ENCODE data around the gene RBMS1.

RBMS1 gene

DNA sequence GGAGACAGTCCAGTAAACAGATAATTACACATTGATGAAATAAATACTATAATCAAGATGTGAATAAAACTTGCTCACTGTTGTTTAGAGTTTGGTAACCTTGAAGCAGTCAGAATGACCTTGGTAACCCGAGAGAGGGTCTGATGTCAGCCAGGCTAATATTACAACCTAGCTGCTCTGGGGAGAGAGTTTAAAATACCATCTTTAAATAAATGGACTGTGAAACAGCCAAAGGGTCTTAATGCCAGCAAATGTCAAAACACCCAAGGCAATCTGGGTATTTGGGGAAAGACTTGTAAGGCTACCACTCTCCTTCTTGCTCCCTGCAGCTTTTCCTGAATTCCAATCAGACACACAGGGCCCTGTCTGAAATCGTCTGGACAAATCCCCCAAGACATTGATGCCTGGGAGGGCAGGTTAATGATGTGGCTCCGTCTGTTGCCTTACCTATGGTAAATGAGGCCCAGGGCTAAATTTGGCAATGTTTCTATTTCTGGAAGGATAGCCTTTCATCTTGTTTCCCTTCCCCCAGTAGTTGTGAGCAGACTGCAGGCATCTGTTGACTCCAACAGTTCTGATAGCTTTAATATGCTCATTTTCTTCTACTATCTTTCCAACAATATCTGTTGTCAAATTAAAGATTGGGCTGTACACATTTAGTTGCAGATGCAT lies 250.6 kb downstream of the RBMS1 start:
- DNase-seq, result no peak

DNA sequence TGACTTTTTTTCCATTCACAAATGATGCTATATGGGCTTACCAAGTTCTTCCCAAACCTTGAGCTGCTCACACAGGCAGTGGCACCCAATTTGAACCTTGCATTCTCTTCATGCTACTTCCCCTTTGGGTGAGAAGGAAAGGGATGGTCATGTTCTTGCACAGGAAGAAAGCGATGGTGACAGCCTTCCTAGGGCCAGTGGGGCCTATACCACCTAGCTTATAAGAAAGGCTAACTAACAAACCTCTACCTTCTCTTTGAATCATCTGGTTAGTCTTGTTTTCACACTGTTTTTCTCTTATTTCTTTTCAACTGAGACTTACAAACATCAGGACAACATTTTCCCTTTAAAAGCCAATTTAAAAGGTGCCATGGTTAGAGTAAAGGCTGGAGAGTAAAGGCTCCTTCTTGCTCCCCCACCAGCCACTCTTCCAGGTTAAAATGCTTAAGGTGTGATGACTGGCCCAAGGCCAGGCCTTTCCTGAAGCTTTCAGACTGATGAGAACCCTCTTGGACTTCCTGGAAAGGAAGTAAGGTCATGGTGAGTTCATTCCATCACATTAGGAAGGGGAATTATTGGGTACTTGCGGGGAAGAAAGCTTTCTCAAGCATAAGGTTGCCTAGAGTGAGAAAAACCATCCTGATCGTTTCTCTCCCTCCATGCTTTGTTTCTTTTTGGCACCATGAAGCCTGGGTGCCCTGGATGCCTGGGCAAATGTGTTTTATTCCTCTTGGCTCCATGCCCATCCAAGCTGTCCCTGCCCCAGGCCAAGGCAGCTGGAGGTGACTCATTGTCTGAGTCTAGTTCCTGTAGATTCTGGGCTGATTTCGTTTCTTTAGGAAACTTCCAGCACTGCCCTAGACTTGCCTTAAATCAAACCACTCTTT lies 252.1 kb downstream of the RBMS1 start:
- DNase-seq, result no peak

DNA sequence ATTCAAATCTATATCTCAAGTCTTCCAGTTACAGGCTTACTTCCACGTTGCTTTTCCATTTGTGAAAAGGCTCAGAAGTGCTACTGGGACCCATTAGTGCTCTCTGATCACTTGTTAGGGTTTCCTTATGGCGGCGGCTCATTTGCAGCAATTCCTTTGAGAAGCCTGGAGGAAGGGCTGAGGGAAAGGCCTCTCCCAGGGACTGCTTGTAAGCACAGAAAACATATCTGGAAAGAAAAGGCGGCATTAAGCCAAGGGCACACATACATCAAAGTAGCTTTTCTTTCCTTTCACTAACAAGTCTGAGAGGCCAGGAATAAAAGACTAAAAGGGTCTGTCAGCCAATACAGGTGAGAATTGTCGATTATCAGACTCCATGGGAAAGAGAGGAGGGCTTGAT lies 254.2 kb downstream of the RBMS1 start:
- DNase-seq, result no peak

DNA sequence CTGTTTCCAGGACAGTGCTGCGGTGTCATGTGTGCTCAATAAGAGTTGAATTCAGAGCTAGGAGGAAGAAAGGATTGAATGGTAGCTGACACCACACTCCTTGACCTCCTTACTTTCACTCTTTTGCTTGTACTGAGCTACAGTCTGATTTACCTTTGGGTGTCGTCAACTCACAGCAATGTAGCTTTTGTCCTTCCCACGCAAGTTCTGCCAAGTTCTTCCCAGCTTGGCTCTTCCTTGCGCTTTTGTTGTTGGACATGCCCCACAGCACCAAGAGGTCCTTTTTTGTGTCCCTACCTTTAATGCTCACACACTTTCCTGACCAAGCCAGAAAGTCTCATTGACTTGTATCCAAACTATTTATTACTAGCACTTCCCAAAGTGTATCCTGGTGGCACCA lies 255.2 kb downstream of the RBMS1 start:
- no peak for DNase-seq

DNA sequence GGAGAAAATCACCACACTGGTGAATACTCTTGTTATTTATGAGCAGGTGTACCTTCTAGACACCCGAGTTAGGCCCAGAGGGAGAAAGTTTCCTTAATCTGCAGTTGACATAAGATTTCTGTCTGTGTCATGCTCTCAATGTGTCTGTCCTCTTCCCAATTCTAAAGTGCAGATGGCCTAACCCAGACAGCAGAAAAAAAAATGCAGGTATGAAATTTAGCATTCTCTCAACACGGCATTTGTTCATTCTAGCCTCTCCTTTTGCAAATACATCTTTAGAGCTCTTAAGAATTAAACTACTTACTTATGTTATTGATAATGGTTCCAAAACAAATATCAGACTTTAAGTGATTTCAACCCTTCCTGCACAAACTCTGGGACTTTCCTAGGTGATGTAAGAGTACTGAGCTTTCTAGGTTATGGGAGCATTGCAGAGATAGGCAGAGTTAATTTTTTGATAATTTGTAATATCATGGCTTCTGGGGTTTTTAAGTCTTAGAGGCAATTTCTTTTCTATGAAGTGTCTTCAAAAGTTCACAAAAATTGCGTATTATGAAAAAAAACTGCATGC lies 260.6 kb downstream of the RBMS1 start:
- no peak for DNase-seq

DNA sequence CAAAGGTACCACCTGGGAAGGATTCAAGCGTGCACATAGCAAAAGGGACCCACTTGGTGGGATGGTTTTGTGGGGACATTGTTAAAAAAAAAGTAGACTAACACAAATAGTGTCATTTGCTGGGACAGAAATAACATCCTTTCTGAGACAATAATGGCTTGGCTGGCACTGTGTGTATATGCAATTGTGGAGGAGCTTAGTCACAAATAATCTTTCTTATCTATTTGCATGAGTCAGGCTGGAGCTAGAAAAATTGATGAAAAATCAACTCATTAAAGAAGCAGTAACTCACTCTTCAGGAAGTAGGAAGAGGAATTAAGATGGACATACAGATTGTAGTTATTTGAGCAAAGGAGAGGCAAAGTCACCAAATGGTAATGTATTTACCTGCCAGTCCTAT lies 264.0 kb downstream of the RBMS1 start:
- no peak for DNase-seq

DNA sequence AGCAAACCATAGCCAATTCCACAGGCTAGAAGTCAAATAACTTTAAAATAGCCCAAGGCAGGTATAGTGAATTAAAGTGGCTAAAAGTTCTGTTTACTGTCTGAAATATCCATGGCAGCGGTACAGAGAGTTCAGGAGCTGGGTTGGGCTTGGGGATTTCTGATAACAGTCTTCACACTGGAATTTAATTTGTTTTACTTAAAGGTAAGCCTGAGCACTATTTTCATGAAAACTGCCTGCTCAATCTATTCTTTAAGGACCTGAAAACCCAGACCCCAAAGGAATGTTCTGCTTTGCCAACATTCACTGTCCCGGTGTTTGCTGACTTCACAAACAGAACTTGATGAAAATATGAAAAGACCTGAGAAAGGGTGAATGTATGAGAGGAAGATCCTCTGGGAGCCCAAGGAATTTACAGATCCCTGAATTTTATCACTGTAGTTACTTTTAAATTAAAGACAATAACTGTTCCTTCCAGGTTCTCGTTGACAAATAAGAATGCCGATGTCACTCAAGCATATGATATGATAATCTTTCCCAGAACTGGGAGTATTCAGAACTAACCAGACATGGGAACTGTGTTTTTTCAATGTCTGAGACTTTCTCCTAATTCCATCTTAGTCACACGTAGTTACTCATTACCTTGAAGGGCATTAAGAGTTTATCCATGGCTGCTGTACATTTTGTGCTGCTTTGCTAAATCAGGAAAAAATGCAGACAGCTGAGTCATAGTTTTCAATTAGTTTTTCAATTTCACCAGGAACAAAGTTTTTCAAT lies 265.3 kb downstream of the RBMS1 start:
- no peak for DNase-seq

DNA sequence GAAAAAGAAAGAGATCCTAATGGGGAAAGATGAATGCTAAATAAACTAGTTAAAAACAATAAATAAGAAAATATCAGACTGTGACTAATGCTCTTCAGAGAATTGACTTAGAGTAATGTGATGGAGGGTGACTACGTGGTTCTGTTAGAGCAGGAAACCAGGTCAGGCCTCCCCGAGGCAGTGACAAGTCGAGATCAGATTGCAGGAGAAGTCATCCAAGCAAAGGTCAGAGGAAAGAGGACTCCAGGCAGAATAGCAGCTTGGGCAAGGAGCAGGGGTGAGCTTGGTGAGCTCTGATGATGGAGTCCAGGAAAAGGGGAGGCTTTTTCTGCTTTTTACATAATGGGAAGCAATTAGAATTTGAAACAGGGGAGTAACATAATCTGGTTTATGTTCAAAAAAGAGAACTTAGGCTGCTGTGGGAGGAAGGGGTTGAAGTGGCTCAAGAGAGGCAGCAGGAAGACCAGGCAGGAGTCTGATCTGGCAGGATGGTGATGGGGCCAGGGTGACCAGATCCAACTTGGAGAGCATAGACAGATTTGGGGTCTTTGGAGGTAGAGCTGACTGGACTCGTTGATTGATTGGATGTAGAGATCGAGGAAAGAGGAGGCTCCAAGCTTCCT lies 266.2 kb downstream of the RBMS1 start:
- DNase-seq, result no peak

DNA sequence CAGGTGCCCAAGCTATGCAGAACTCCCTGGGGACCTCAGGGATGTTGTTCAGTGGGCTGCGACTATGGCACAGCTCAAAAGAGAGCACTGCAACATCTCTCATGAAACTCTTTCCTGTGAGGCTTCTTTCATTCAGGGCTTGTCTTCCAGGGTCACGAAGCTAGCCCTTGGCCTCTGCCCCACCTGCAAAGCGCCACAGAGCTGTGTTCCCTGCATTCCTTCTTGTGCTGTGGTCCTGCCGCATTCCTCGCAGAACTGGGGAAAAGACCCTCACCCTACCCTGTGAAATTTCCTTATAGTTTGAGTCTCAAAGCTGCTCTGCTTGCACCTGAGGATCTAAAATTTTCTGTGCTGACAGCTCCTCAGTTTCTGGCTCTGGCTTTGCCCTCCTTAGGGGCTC lies 267.2 kb downstream of the RBMS1 start:
- no peak for DNase-seq

DNA sequence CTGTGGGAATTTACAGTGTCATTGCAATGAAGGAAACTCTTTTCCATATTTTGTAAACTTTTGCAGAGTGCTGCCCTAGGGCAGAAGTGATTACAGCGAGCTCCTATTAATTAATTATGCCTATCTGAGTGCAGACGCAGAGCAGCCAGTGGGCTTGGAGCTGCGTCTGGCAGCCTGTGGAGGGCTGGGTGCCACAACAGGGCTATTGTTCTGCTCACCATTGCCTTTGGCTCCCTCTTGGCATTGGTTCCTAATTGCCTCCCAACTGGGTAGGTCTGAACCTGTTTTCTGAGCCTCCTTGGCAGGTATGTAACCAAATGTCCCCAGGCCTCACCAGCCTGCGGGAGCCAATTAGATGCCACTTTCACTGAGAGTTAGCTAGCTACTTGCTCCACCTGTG lies 267.9 kb downstream of the RBMS1 start:
- no peak for DNase-seq

DNA sequence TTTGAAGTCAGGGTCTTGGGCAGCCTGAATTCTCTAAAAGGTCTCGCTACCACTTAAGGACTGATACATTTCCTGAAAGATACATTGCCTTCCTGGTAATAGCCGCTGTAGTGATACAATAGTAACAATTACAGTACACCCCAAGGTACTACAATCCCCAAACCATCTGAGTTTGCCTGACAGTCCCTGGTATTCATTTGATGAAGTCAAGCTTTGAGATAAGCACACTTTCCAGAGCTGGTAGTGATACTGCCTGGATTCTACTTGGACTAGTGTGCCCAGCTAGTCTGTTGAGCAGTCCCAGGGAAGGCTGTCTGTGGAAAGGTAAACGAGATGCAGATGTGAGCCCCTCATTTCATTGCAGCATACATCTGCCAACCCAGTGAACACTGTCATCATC lies 269.1 kb downstream of the RBMS1 start:
- DNase-seq, result no peak

DNA sequence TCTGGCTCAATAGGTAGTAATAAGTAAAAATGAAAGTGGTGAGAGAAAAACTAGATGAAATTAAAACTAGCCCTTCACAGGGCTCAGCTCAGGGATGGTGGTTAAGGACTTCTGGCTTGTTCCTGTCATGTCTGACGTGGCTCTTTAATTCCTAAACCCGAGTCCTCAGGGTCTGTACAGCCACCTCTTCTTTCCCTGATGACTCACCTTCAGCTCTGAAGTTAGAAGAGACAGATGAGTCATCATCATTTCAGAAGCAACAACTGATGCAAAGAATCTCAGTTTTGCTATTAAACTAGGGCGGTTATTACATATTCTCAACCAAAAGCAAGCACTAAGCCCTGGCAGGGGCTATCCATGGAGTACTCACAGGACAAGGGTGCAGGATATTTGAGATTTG lies 269.5 kb downstream of the RBMS1 start:
- no peak for DNase-seq

DNA sequence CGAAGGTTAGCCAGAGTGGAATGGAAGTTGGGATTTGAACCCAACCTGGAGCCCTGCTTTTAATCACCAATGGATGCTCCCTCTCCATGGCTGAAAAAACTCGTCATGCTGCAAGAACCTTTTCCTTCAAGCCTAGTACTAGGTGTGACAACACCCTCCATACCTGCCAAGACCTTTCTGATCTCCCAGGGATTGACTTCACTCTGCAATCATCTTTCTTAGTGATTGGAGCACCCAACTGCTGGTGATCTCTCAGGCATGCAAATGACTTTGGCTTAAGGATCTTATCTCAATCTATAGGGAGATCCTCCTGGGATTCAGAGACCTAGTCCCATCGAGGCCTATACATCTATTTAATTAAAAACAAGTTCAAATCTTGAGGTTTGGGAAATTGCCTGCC lies 270.0 kb downstream of the RBMS1 start:
- no peak for DNase-seq

DNA sequence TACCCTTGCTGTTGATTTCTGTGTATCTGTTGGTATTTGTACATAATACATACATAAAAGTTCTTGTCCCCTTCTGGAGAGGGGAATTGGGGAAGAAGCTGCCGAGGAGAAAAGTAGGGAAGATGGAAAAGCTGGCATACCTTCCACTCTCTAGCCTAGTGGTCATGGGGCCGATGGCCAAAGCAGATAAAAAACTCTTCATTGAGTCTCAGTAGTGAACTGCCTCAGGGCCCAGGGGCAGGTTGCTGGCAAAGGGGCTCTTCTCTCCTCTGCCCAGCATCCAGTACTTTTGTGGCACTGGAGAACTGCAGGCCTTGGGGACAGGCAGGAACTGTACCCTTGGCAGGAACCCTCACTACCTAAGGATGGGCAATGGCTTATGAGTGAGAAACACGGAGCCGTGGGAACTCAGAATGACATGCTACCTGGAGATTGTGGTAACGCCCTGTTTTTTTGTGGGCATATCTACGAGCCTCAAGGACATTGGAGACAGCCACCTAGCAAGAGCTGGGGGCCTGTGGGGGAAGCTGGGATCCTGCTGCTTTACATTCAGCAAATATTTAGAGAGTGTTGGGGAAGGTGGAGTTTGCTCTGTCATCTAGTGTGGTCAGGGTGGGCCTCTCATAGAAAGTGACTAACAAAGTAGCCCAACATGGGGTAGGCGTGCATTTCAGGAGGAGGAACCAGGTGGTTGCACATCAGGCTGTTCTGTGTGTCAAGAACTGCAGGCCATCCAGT lies 270.9 kb downstream of the RBMS1 start:
- no peak for DNase-seq

All from left hindlimb (tissue), 1 donor.